BLaER1 (cell line): ENCODE results near the gene ELANE.

ENCODE experiments used
- H3K27ac ChIP-seq: shearing (Covaris generic); formaldehyde crosslinking; 2 replicates; pipeline ENCODE4 v1.8.1; 2022
- H3K27me3 ChIP-seq: shearing (Covaris generic); formaldehyde crosslinking; 2 replicates; pipeline ENCODE4 v1.8.1; 2022
- H3K36me3 ChIP-seq: shearing (Covaris generic); formaldehyde crosslinking; 2 replicates; pipeline ENCODE4 v1.8.1; 2022
- H3K4me1 ChIP-seq: shearing (Covaris generic); formaldehyde crosslinking; 2 replicates; pipeline ENCODE4 v1.8.1; 2022
- H3K4me2 ChIP-seq: shearing (Covaris generic); formaldehyde crosslinking; 2 replicates; pipeline ENCODE4 v1.8.1; 2022
- H3K4me3 ChIP-seq: shearing (Covaris generic); formaldehyde crosslinking; 2 replicates; pipeline ENCODE4 v1.8.1; 2022
- H3K9ac ChIP-seq: shearing (Covaris generic); formaldehyde crosslinking; 2 replicates; pipeline ENCODE4 v1.8.1; 2022
- H3K9me3 ChIP-seq: shearing (Covaris generic); formaldehyde crosslinking; 2 replicates; pipeline ENCODE4 v1.8.1; 2022
- H4K20me1 ChIP-seq: shearing (Covaris generic); formaldehyde crosslinking; 2 replicates; pipeline ENCODE4 v1.8.1; 2022
- Cebpa-rat ChIP-seq: shearing (Covaris generic); IDR thresholded peaks from 2 replicates; pipeline ENCODE4 v1.8.1; 2022

The ELANE gene

GRCh38 chr19:866769-867300, 14.7 kb downstream of the ELANE start:
- Histone ChIP-seq H3K27me3 (peaks cover 12% of the 10 kb centered on the region), H3K27ac (peak overlapping the region; percentile 84), H3K9me3 (no peaks in the 10 kb centered on the region), H3K4me2 (peak overlapping the region; percentile 75), H4K20me1 (no peaks in the 10 kb centered on the region), H3K9ac (peak overlapping the region; percentile 60; the same call in 1 of the 2 replicates), H3K4me3 (0 out of 2 replicates have a peak overlapping the region, but pooled peaks have one; percentile 17), H3K4me1 (peaks cover 54% of the 10 kb centered on the region), H3K36me3 (peaks cover 38% of the 10 kb centered on the region)
- TF ChIP-seq Cebpa-rat, result no peak

GRCh38 chr19:867301-867793, 15.2 kb downstream of the ELANE start:
- H3K9ac ChIP-seq, result peak overlapping the region; percentile 60; the same call in 1 of the 2 replicates
- TF ChIP-seq Cebpa-rat, result no peak
- peaks cover 59% of the 10 kb centered on the region for H3K4me1 ChIP-seq
- H3K4me3 ChIP-seq, result peak overlapping the region; percentile 17; the same call in 1 of the 2 replicates
- H3K36me3 ChIP-seq, result peaks cover 38% of the 10 kb centered on the region
- H4K20me1 ChIP-seq, result no peaks in the 10 kb centered on the region
- peaks cover 11% of the 10 kb centered on the region for H3K27me3 ChIP-seq
- H3K4me2 ChIP-seq, result peak overlapping the region; percentile 75
- H3K27ac ChIP-seq, result peak overlapping the region; percentile 84
- no peaks in the 10 kb centered on the region for H3K9me3 ChIP-seq

GRCh38 chr19:867855-868457, 15.9 kb downstream of the ELANE start:
- Histone ChIP-seq H3K9me3 (no peaks in the 10 kb centered on the region), H3K4me1 (peaks cover 57% of the 10 kb centered on the region), H3K27me3 (peaks cover 6% of the 10 kb centered on the region), H3K4me3 (peak overlapping the region; percentile 17; the same call in 1 of the 2 replicates), H4K20me1 (no peaks in the 10 kb centered on the region), H3K36me3 (peaks cover 38% of the 10 kb centered on the region), H3K9ac (peak overlapping the region; percentile 60; the same call in 1 of the 2 replicates), H3K4me2 (peak overlapping the region; percentile 75), H3K27ac (peak overlapping the region; percentile 84)
- no peak for TF ChIP-seq Cebpa-rat

- Histone ChIP-seq H3K9ac (peak overlapping the region; percentile 60; the same call in 1 of the 2 replicates), H3K4me2 (peak overlapping the region; percentile 75), H3K4me1 (peaks cover 54% of the 10 kb centered on the region), H3K4me3 (no peak overlapping the region), H3K9me3 (no peaks in the 10 kb centered on the region), H4K20me1 (peaks cover 4% of the 10 kb centered on the region), H3K36me3 (peaks cover 41% of the 10 kb centered on the region), H3K27me3 (no peaks in the 10 kb centered on the region), H3K27ac (peak overlapping the region; percentile 84)
- no peak for TF ChIP-seq Cebpa-rat
These were observed 16.5 kb downstream of the ELANE start for GRCh38 chr19:868458-869244.

- H3K27me3 ChIP-seq, result no peaks in the 10 kb centered on the region
- TF ChIP-seq Cebpa-rat, result no peak
- no peak overlapping the region for H3K4me3 ChIP-seq
- no peaks in the 10 kb centered on the region for H3K9me3 ChIP-seq
- H3K27ac ChIP-seq, result 0 out of 2 replicates have a peak overlapping the region, but pooled peaks have one; percentile 84
- H4K20me1 ChIP-seq, result peaks cover 12% of the 10 kb centered on the region
- peaks cover 49% of the 10 kb centered on the region for H3K36me3 ChIP-seq
- H3K4me2 ChIP-seq, result no peak overlapping the region
- peaks cover 53% of the 10 kb centered on the region for H3K4me1 ChIP-seq
- H3K9ac ChIP-seq, result no peak overlapping the region
These were observed 17.4 kb downstream of the ELANE start for GRCh38 chr19:869245-870177.

- H4K20me1 ChIP-seq, result peaks cover 17% of the 10 kb centered on the region
- TF ChIP-seq Cebpa-rat, result no peak
- no peak overlapping the region for H3K4me3 ChIP-seq
- H3K4me2 ChIP-seq, result no peak overlapping the region
- H3K9me3 ChIP-seq, result no peaks in the 10 kb centered on the region
- H3K4me1 ChIP-seq, result peaks cover 46% of the 10 kb centered on the region
- no peaks in the 10 kb centered on the region for H3K27me3 ChIP-seq
- no peak overlapping the region for H3K27ac ChIP-seq
- no peak overlapping the region for H3K9ac ChIP-seq
- peaks cover 57% of the 10 kb centered on the region for H3K36me3 ChIP-seq
These were observed 18.2 kb downstream of the ELANE start for GRCh38 chr19:870314-870713.

GRCh38 chr19:870963-871401, 18.9 kb downstream of the ELANE start:
- peaks cover 46% of the 10 kb centered on the region for H3K4me1 ChIP-seq

GRCh38 chr19:871446-872265, 19.6 kb downstream of the ELANE start:
- H3K27me3 ChIP-seq, result no peaks in the 10 kb centered on the region
- H3K36me3 ChIP-seq, result peaks cover 71% of the 10 kb centered on the region
- no peaks in the 10 kb centered on the region for H3K9me3 ChIP-seq
- peaks cover 29% of the 10 kb centered on the region for H4K20me1 ChIP-seq
- no peak overlapping the region for H3K4me3 ChIP-seq
- TF ChIP-seq Cebpa-rat, result no peak
- peak overlapping the region; percentile 69 for H3K4me2 ChIP-seq
- no peak overlapping the region for H3K9ac ChIP-seq
- H3K27ac ChIP-seq, result peak overlapping the region; percentile 41
- H3K4me1 ChIP-seq, result peaks cover 45% of the 10 kb centered on the region

More at GRCh38 chr19:870963-871401, 18.9 kb downstream of the ELANE start:
- no peak for TF ChIP-seq Cebpa-rat
- no peak overlapping the region for H3K27ac ChIP-seq
- no peaks in the 10 kb centered on the region for H3K9me3 ChIP-seq
- peaks cover 64% of the 10 kb centered on the region for H3K36me3 ChIP-seq
- no peak overlapping the region for H3K9ac ChIP-seq
- H3K27me3 ChIP-seq, result no peaks in the 10 kb centered on the region
- peaks cover 23% of the 10 kb centered on the region for H4K20me1 ChIP-seq
- no peak overlapping the region for H3K4me3 ChIP-seq
- H3K4me2 ChIP-seq, result no peak overlapping the region
